Gastrocnemius medialis (tissue), 4 donors: ENCODE results near the gene DRGX. TPM values are rescaled to one million over a fixed set of nuclear protein-coding genes. Genes with fewer than 3 reads are reported as not detected.

ENCODE experiments used
- ATAC-seq, 2 donors: fragments of 150-250 bp; one replicate each; pipeline ENCODE4 v1.9.1; 2016
- DNase-seq, 2 donors: peaks; one replicate each; pipeline ENCODE4 v3.0.0-alpha.2; 2019
- H3K27ac ChIP-seq, 4 donors: fragments of 200-600 bp; sonication (generic); 1 replicate in 1 of 4; 2 replicates in 3 of 4; pipeline ENCODE4 v1.5.1; 2016 to 2018; ENCODE audit warnings: mild to moderate bottlenecking in 2 of 4, moderate library complexity in 1 of 4
- H3K27me3 ChIP-seq, 3 donors: fragments of 200-600 bp; sonication (generic) in 2 of 3; 1 replicate in 1 of 3; 2 replicates in 2 of 3; pipeline versions ENCODE4 v1.5.1 to v1.6.0; 2016 to 2019; ENCODE audit warnings: mild to moderate bottlenecking in 1 of 3, moderate library complexity in 1 of 3
- H3K36me3 ChIP-seq, 2 donors: fragments of 200-600 bp; sonication (generic) in 1 of 2; one replicate each; pipeline ENCODE4 v1.5.1; 2017 to 2018
- H3K4me1 ChIP-seq, 2 donors: fragments of 200-600 bp; sonication (generic) in 1 of 2; one replicate each; pipeline ENCODE4 v1.5.1; 2016 to 2017; ENCODE audit warnings: mild to moderate bottlenecking in 2 of 2
- H3K4me3 ChIP-seq, 4 donors: fragments of 200-600 bp; sonication (generic) in 3 of 4; 1 replicate in 1 of 4; 2 replicates in 3 of 4; pipeline ENCODE4 v1.5.1; 2016 to 2019; ENCODE audit warnings: mild to moderate bottlenecking in 2 of 4
- H3K9me3 ChIP-seq, 3 donors: fragments of 200-600 bp; sonication (generic) in 2 of 3; 1 replicate in 1 of 3; 2 replicates in 2 of 3; pipeline ENCODE4 v1.5.1; 2016 to 2019
- CTCF ChIP-seq, 5 experiments: fragments of 450-650 bp in 3 of 5; fragments of 200-600 bp in 2 of 5; sonication (generic) in 2 of 5; IDR thresholded peaks in 4 of 5; conservative IDR thresholded peaks in 1 of 5; 1 replicate in 4 of 5; 2 replicates in 1 of 5; pipeline ENCODE4 v1.5.1; 2016 to 2019; ENCODE audit warnings: antibody characterized with exemption in 5 of 5, mild to moderate bottlenecking in 3 of 5, moderate library complexity in 3 of 5
- POLR2A ChIP-seq, 2 donors: fragments of 450-650 bp; IDR thresholded peaks; one replicate each; pipeline ENCODE4 v1.6.1; 2017; ENCODE audit warnings: antibody characterized with exemption in 2 of 2, mild to moderate bottlenecking in 2 of 2, moderate library complexity in 2 of 2
- in situ Hi-C, 4 donors: fragments of 200-750 bp; cut with MboI; loops; one replicate each; pipeline versions ENCODE4 v1.15.0 to v1.8.0; 2017; ENCODE audit warnings: low sequenced_read_pairs in 4 of 4
- intact Hi-C: fragments of 100-400 bp; cut with DNase I; formaldehyde crosslinking; loops from one replicate; pipeline ENCODE4 v1.15.1; 2023; ENCODE audit warnings: low total_unique reads
- total RNA-seq, 4 donors: library from RNA; depleted of rRNA; stranded (reverse); fragments of >200 nt; gene quantifications; one replicate each; pipeline versions ENCODE4 v1.1.0 to v1.2.3, GENCODE V29; 2016

DRGX gene
- total RNA-seq, 4 donors from 2014 or later: not detected

GRCh38 chr10:49319206-49319605 is 76.7 kb downstream of the DRGX start:
- Histone ChIP-seq H3K27me3 (no peaks in the 10 kb centered on the region), H3K9me3 (no peaks in the 10 kb centered on the region), H3K4me1 (peaks cover 19 to 22% of the 10 kb centered on the region in 2 donors), H3K27ac (peak overlapping the region; percentile 17 to 95 (median 46)), H3K4me3 (no peak overlapping the region), H3K36me3 (peaks cover 0 to 47% of the 10 kb centered on the region in 2 donors)
- ATAC-seq (no peak), DNase-seq (no peak)
- in situ Hi-C loops: no loop called here
- TF ChIP-seq CTCF (IDR thresholded peaks at IDR 0.05 in 4 of 5, conservative IDR thresholded peaks at IDR 0.05 in 1 of 5) (no peak), POLR2A (IDR thresholded peaks at IDR 0.05) (no peak)
- intact Hi-C loops: no loop called here

- H3K9me3 ChIP-seq: no peaks in the 10 kb centered on the region
- TF ChIP-seq CTCF (IDR thresholded peaks at IDR 0.05 in 4 of 5, conservative IDR thresholded peaks at IDR 0.05 in 1 of 5) (no peak), POLR2A (IDR thresholded peaks at IDR 0.05) (no peak)
- peak in 1 of 2 donors; percentile 6 for DNase-seq
- H3K36me3 ChIP-seq: peaks cover 0 to 42% of the 10 kb centered on the region in 2 donors
- no peaks in the 10 kb centered on the region for H3K27me3 ChIP-seq
- intact Hi-C loops: no loop called here
- peaks cover 22 to 26% of the 10 kb centered on the region in 2 donors for H3K4me1 ChIP-seq
- in situ Hi-C loops: no loop called here
- peak overlapping the region; percentile 17 to 95 (median 46) for H3K27ac ChIP-seq
- no peak overlapping the region for H3K4me3 ChIP-seq
- no peak for ATAC-seq
These were observed 77.1 kb downstream of the DRGX start for GRCh38 chr10:49318755-49319154.

GRCh38 chr10:49318028-49318427 is 77.9 kb downstream of the DRGX start:
- in situ Hi-C loops (no loop called here), intact Hi-C loops (no loop called here)
- H3K27me3 ChIP-seq: no peaks in the 10 kb centered on the region
- H3K4me3 ChIP-seq: no peak overlapping the region
- no peak for TF ChIP-seq POLR2A (IDR thresholded peaks at IDR 0.05)
- no peak for TF ChIP-seq CTCF (IDR thresholded peaks at IDR 0.05 in 4 of 5, conservative IDR thresholded peaks at IDR 0.05 in 1 of 5)
- no peaks in the 10 kb centered on the region for H3K9me3 ChIP-seq
- DNase-seq (peak in 1 of 2 donors; percentile 6), ATAC-seq (no peak)
- peaks cover 0 to 42% of the 10 kb centered on the region in 2 donors for H3K36me3 ChIP-seq
- H3K27ac ChIP-seq: peak overlapping the region; percentile 35 to 95 (median 47)
- H3K4me1 ChIP-seq: peaks cover 24 to 28% of the 10 kb centered on the region in 2 donors

GRCh38 chr10:49314806-49315205 is 81.1 kb downstream of the DRGX start:
- Histone ChIP-seq H3K27me3 (no peaks in the 10 kb centered on the region), H3K4me1 (peaks cover 33 to 45% of the 10 kb centered on the region in 2 donors), H3K27ac (peak overlapping the region; percentile 95 to 100 (median 96)), H3K4me3 (no peak overlapping the region), H3K36me3 (peaks cover 0 to 30% of the 10 kb centered on the region in 2 donors), H3K9me3 (no peaks in the 10 kb centered on the region)
- intact Hi-C loops: no loop called here
- in situ Hi-C loops: no loop called here
- no peak for TF ChIP-seq CTCF (IDR thresholded peaks at IDR 0.05 in 4 of 5, conservative IDR thresholded peaks at IDR 0.05 in 1 of 5)
- TF ChIP-seq POLR2A (IDR thresholded peaks at IDR 0.05): no peak
- DNase-seq: no peak
- no peak for ATAC-seq

Other genes with a start within 250 kb of the DRGX start
- gene TMEM273, start 207.7 kb downstream of the DRGX start, total RNA-seq: 10 to 100 TPM in 1 of 4 donors, 1 to 10 TPM in 3; 4.9 to 11.2 (median 7.8) TPM
- gene C10orf71, start 96.9 kb downstream of the DRGX start, total RNA-seq: 100 to 1,000 TPM in 1 of 4 donors, 10 to 100 TPM in 3; 26.5 to 208 (median 69.6) TPM
- 10 to 100 TPM in 3 of 4 donors, 1 to 10 TPM in 1; 8.7 to 16.7 (median 10.5) TPM for gene ERCC6, start 143.0 kb upstream of the DRGX start, total RNA-seq
- gene SLC18A3, start 214.2 kb upstream of the DRGX start, total RNA-seq: not detected
- not detected for gene CHAT, start 217.9 kb upstream of the DRGX start, total RNA-seq